Brain microvascular endothelial cell (primary cell): Measurements from ENCODE around the gene R3HDML.

Experiments used
- DNase-seq: peaks from one replicate; pipeline ENCODE4 v3.0.0-alpha.2; 2020
- H3K27ac ChIP-seq: fragments of 250-450 bp; sonication (Bioruptor Pico); 2 replicates; pipeline ENCODE4 v1.5.1; 2020; ENCODE audit warnings: mild to moderate bottlenecking, moderate library complexity
- H3K27me3 ChIP-seq: fragments of 250-450 bp; sonication (Bioruptor Pico); replicated peaks from 2 replicates; pipeline ENCODE4 v1.5.1; 2020; ENCODE audit warnings: mild to moderate bottlenecking
- H3K36me3 ChIP-seq: fragments of 250-450 bp; sonication (Bioruptor Pico); replicated peaks from 2 replicates; pipeline ENCODE4 v1.5.1; 2020; ENCODE audit warnings: mild to moderate bottlenecking
- H3K4me3 ChIP-seq: 2 replicates; pipeline ENCODE4 v1.5.1; 2011; ENCODE audit warnings: low read depth, mild to moderate bottlenecking, control low read depth, low read length, moderate library complexity
- CTCF ChIP-seq: IDR thresholded peaks from 2 replicates; pipeline ENCODE4 v1.5.1; 2011; ENCODE audit warnings: low read depth, mild to moderate bottlenecking, moderate library complexity, low read length, control low read depth, inconsistent platforms; ENCODE audit errors: missing control alignments
- in situ Hi-C: cut with HindIII; loops from 2 replicates; pipeline ENCODE4 v1.10.0; 2017; ENCODE audit warnings: low sequenced_read_pairs, low pct_ligation_motif_present

The R3HDML gene, protein sequence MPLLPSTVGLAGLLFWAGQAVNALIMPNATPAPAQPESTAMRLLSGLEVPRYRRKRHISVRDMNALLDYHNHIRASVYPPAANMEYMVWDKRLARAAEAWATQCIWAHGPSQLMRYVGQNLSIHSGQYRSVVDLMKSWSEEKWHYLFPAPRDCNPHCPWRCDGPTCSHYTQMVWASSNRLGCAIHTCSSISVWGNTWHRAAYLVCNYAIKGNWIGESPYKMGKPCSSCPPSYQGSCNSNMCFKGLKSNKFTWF

GRCh38 chr20:44336725-44337380, at the start of gene R3HDML:
Gene R3HDML (plus strand): TSS chr20:44337043. CDS start chr20:44337158, 115 bp downstream.
- H3K36me3 ChIP-seq = no peaks in the 10 kb centered on the region
- H3K27me3 ChIP-seq = peaks cover 3% of the 10 kb centered on the region
- DNase-seq = no peak
- no peak within 1 kb of the TSS for H3K4me3 ChIP-seq
- H3K27ac ChIP-seq = no peak within 1 kb of the TSS
- in situ Hi-C loops = no loop called here
- TF ChIP-seq CTCF = no peak

GRCh38 chr20:44287272-44288097, 49.4 kb upstream of the R3HDML start:
- Histone ChIP-seq H3K27me3 (no peaks in the 10 kb centered on the region), H3K27ac (no peak overlapping the region), H3K36me3 (no peaks in the 10 kb centered on the region), H3K4me3 (no peak overlapping the region)
- no peak for TF ChIP-seq CTCF
- in situ Hi-C loops = no loop called here
- DNase-seq = no peak

- no peaks in the 10 kb centered on the region for H3K27me3 ChIP-seq
- no peak overlapping the region for H3K4me3 ChIP-seq
- no peak for DNase-seq
- no peaks in the 10 kb centered on the region for H3K36me3 ChIP-seq
- no peak overlapping the region for H3K27ac ChIP-seq
- in situ Hi-C loops = no loop called here
- TF ChIP-seq CTCF = no peak
Measured at GRCh38 chr20:44288252-44288651, 48.6 kb upstream of the R3HDML start.

DNA sequence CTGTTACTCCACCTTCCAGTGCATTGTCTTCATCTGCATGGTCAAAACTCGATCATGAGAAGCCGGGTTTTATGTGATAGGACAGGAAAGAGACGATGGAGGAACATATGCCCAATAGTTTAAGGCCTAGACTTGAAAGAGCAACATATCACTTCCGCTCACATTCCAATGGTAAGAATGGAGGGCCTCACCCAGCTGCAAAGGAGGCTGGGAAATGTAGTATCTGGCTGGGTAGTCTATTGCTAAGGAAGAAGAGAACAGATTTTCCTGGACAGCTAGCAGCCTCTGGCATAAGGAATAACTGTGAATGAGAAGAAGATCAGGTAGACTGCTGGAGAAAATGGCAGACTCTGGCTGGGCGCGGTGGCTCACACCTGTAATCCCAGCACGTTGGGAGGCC, 45.1 kb upstream of the R3HDML start:
- in situ Hi-C loops = no loop called here
- Histone ChIP-seq H3K27ac (no peak overlapping the region), H3K4me3 (no peak overlapping the region), H3K27me3 (no peaks in the 10 kb centered on the region), H3K36me3 (no peaks in the 10 kb centered on the region)
- no peak for DNase-seq
- TF ChIP-seq CTCF = no peak

DNA sequence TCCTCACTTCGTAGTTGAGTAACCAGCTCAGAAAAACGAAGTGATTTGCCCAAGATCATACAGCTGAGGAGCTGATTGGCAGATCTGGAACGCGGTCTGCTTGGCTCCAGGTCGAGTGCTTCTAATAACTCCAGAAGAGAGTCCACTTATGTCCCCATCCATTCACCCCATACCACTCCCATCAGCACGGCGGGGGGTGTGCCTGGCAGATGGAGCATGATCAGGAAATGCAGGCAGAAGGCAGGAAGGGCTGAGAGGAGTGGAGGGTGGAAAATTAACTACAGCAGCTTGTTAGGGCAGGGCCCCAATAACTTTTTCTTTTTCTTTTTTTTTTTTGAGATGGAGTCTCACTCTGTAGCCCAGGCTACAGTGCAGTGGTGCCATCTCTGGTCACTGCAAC, 40.8 kb upstream of the R3HDML start:
- H3K4me3 ChIP-seq = no peak overlapping the region
- H3K36me3 ChIP-seq = no peaks in the 10 kb centered on the region
- in situ Hi-C loops = no loop called here
- no peak for DNase-seq
- no peaks in the 10 kb centered on the region for H3K27me3 ChIP-seq
- TF ChIP-seq CTCF = no peak
- H3K27ac ChIP-seq = no peak overlapping the region
